Neural cell (in vitro differentiated cells): ENCODE measurements around the gene ASPA. TPM values are rescaled to one million over a fixed set of nuclear protein-coding genes. Genes with fewer than 3 reads are reported as not detected.

Source experiments
- H2AFZ ChIP-seq: fragments of 200-600, 300-800 bp; sonication (generic), shearing (Covaris generic); 2 replicates; pipeline ENCODE4 v1.6.0; 2014; ENCODE audit warnings: low read depth, mild to moderate bottlenecking, antibody characterized with exemption, low read length, moderate library complexity
- H3F3A ChIP-seq: fragments of 200-600 bp; shearing (Covaris generic); 2 replicates; pipeline ENCODE4 v1.6.1; 2016; ENCODE audit warnings: mild to moderate bottlenecking, moderate library complexity, mixed read lengths, antibody characterized with exemption, low read length; ENCODE audit not compliant: insufficient read depth, poor library complexity, severe bottlenecking
- H3K27ac ChIP-seq: fragments of 200-600, 300-800 bp; sonication (generic), shearing (Covaris generic); 2 replicates; pipeline ENCODE4 v1.5.1; 2014; ENCODE audit warnings: mild to moderate bottlenecking, low read length, moderate library complexity
- H3K27me3 ChIP-seq: fragments of 300-800, 200-600 bp; sonication (generic), shearing (Covaris generic); 2 replicates; pipeline ENCODE4 v1.6.0; 2014; ENCODE audit warnings: mild to moderate bottlenecking, low read depth, low read length, moderate library complexity; ENCODE audit not compliant: insufficient read depth
- H3K36me3 ChIP-seq: fragments of 300-800, 200-600 bp; sonication (generic), shearing (Covaris generic); 2 replicates; pipeline ENCODE4 v1.5.1; 2014; ENCODE audit warnings: mild to moderate bottlenecking, antibody characterized with exemption, low read length, moderate library complexity; ENCODE audit not compliant: insufficient read depth
- H3K4me2 ChIP-seq: fragments of 300-800, 200-600 bp; sonication (generic), shearing (Covaris generic); 2 replicates; pipeline ENCODE4 v1.6.0; 2014; ENCODE audit warnings: mild to moderate bottlenecking, low read length
- H3K4me3 ChIP-seq: fragments of 300-800, 200-600 bp; sonication (generic), shearing (Covaris generic); 2 replicates; pipeline ENCODE4 v1.5.1; 2014; ENCODE audit warnings: mild to moderate bottlenecking, low read length, moderate library complexity
- H3K79me2 ChIP-seq: fragments of 200-600 bp; shearing (Covaris generic); replicated peaks from 2 replicates; pipeline ENCODE4 v1.6.0; 2014; ENCODE audit warnings: mild to moderate bottlenecking, low read length, moderate library complexity; ENCODE audit not compliant: insufficient read depth
- H3K9ac ChIP-seq: fragments of 300-800, 200-600 bp; sonication (generic), shearing (Covaris generic); 2 replicates; pipeline ENCODE4 v1.6.1; 2016; ENCODE audit warnings: mild to moderate bottlenecking, low read length, mixed read lengths
- H3K9me2 ChIP-seq: fragments of 200-600 bp; shearing (Covaris generic); 2 replicates; pipeline ENCODE4 v1.6.1; 2016; ENCODE audit warnings: mild to moderate bottlenecking, low read length, mixed read lengths; ENCODE audit not compliant: insufficient read depth
- H3K9me3 ChIP-seq: fragments of 200-600, 300-800 bp; sonication (generic), shearing (Covaris generic); 2 replicates; pipeline ENCODE4 v1.6.1; 2016; ENCODE audit warnings: mild to moderate bottlenecking, mixed run types, low read length, moderate library complexity, mixed read lengths
- H4K20me1 ChIP-seq: fragments of 200-600 bp; shearing (Covaris generic); 2 replicates; pipeline ENCODE4 v1.6.1; 2016; ENCODE audit warnings: mild to moderate bottlenecking, mixed run types; ENCODE audit not compliant: insufficient read depth
- CTCF ChIP-seq: fragments of 450-650 bp; IDR thresholded peaks from 2 replicates; pipeline ENCODE4 v1.5.1; 2014; ENCODE audit warnings: antibody characterized with exemption, mild to moderate bottlenecking, moderate library complexity; ENCODE audit not compliant: poor library complexity, severe bottlenecking
- EP300 ChIP-seq: fragments of 450-650 bp; conservative IDR thresholded peaks from 2 replicates; pipeline ENCODE4 v1.6.1; 2014; ENCODE audit warnings: antibody characterized with exemption, mild to moderate bottlenecking, moderate library complexity; ENCODE audit not compliant: poor library complexity, severe bottlenecking
- EZH2 ChIP-seq: fragments of 200-600, 300-800 bp; shearing (Covaris generic), sonication (generic); IDR thresholded peaks from 2 replicates; pipeline ENCODE4 v1.6.1; 2014; ENCODE audit warnings: antibody characterized with exemption, low read length, borderline replicate concordance, mild to moderate bottlenecking; ENCODE audit not compliant: insufficient read depth, poor library complexity, severe bottlenecking
- MXI1 ChIP-seq: fragments of 450-650 bp; conservative IDR thresholded peaks from 2 replicates; pipeline ENCODE4 v1.6.1; 2014; ENCODE audit warnings: antibody characterized with exemption, mild to moderate bottlenecking; ENCODE audit not compliant: poor library complexity, severe bottlenecking
- POLR2AphosphoS5 ChIP-seq: IDR thresholded peaks from 2 replicates; pipeline ENCODE4 v1.6.1; 2012
- RAD21 ChIP-seq: fragments of 450-650 bp; conservative IDR thresholded peaks from 2 replicates; pipeline ENCODE4 v1.6.1; 2014; ENCODE audit warnings: antibody characterized with exemption, mild to moderate bottlenecking, moderate library complexity
- SMC3 ChIP-seq: fragments of 450-650 bp; conservative IDR thresholded peaks from 2 replicates; pipeline ENCODE4 v1.6.1; 2014; ENCODE audit warnings: antibody characterized with exemption, mild to moderate bottlenecking, moderate library complexity; ENCODE audit not compliant: poor library complexity
- TAF1 ChIP-seq: IDR thresholded peaks from 2 replicates; pipeline ENCODE4 v1.6.1; 2012; ENCODE audit warnings: low read depth
- polyA plus RNA-seq: library from polyadenylated mRNA; depleted of rRNA; stranded (reverse); fragments of >200 nt; gene quantifications from 2 replicates; pipeline ENCODE4 v1.2.3, GENCODE V29; 2014
- TF ChIP-seq, protein P1 (sequence below): IDR thresholded peaks from 2 replicates; pipeline ENCODE4 v1.6.1; 2012; ENCODE audit warnings: borderline replicate concordance

The ASPA gene
- polyA plus RNA-seq, 1 donor from 2014 or later = 0.24 TPM

GRCh38 chr17:3527468-3527867 is 51.7 kb downstream of the ASPA start:
- Histone ChIP-seq H3K36me3 (no peaks in the 10 kb centered on the region), H2AFZ (no peak overlapping the region), H3F3A (no peaks in the 10 kb centered on the region), H3K27ac (no peak overlapping the region), H3K27me3 (no peaks in the 10 kb centered on the region), H3K4me3 (no peak overlapping the region), H3K9me2 (no peaks in the 10 kb centered on the region), H3K9ac (no peak overlapping the region), H3K4me2 (no peak overlapping the region), H3K79me2 (no peaks in the 10 kb centered on the region), H3K9me3 (no peaks in the 10 kb centered on the region), H4K20me1 (no peaks in the 10 kb centered on the region)
- TF ChIP-seq MXI1 (no peak), TAF1 (no peak), EP300 (no peak), RAD21 (no peak), EZH2 (no peak), CTCF (no peak), SMC3 (no peak), POLR2AphosphoS5 (no peak)
- TF ChIP-seq, protein P1, sequence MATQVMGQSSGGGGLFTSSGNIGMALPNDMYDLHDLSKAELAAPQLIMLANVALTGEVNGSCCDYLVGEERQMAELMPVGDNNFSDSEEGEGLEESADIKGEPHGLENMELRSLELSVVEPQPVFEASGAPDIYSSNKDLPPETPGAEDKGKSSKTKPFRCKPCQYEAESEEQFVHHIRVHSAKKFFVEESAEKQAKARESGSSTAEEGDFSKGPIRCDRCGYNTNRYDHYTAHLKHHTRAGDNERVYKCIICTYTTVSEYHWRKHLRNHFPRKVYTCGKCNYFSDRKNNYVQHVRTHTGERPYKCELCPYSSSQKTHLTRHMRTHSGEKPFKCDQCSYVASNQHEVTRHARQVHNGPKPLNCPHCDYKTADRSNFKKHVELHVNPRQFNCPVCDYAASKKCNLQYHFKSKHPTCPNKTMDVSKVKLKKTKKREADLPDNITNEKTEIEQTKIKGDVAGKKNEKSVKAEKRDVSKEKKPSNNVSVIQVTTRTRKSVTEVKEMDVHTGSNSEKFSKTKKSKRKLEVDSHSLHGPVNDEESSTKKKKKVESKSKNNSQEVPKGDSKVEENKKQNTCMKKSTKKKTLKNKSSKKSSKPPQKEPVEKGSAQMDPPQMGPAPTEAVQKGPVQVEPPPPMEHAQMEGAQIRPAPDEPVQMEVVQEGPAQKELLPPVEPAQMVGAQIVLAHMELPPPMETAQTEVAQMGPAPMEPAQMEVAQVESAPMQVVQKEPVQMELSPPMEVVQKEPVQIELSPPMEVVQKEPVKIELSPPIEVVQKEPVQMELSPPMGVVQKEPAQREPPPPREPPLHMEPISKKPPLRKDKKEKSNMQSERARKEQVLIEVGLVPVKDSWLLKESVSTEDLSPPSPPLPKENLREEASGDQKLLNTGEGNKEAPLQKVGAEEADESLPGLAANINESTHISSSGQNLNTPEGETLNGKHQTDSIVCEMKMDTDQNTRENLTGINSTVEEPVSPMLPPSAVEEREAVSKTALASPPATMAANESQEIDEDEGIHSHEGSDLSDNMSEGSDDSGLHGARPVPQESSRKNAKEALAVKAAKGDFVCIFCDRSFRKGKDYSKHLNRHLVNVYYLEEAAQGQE = no peak

DNA sequence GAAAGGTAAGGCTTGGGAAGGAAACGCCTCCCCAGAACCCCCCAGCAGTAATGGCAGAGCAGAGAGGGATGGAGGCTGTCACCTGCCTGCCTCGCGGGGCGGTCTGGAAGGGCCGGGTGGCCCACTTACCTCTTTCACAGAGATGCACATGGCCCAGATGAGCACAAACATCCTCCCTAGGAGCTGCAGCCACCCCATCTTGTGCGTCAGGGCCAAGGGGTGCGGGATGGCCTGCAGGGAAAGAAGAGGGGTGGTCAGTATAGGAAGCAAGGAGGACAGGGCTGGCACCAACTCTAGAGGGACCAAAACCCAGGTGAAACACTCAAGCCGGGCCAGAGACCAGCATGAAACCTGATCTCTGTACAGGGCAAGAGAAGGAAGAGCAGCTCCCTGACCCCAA is 52.1 kb downstream of the ASPA start:
- TF ChIP-seq, protein P1 = no peak
- TF ChIP-seq SMC3 = no peak
- TF ChIP-seq CTCF = no peak
- no peak for TF ChIP-seq TAF1
- no peak for TF ChIP-seq EP300
- TF ChIP-seq EZH2 = no peak
- Histone ChIP-seq H3K79me2 (no peaks in the 10 kb centered on the region), H3K4me2 (no peak overlapping the region), H3K9me2 (no peaks in the 10 kb centered on the region), H3K9me3 (no peaks in the 10 kb centered on the region), H4K20me1 (no peaks in the 10 kb centered on the region), H3F3A (no peaks in the 10 kb centered on the region), H2AFZ (no peak overlapping the region), H3K27ac (no peak overlapping the region), H3K36me3 (no peaks in the 10 kb centered on the region), H3K9ac (no peak overlapping the region), H3K27me3 (no peaks in the 10 kb centered on the region), H3K4me3 (no peak overlapping the region)
